SJSA1 (cell line): ENCODE data around the gene CTRB2. TPM values are rescaled to one million over a fixed set of nuclear protein-coding genes. Genes with fewer than 3 reads are reported as not detected.

Experiments
- DNase-seq, 2 experiments: peaks; one replicate each; pipeline ENCODE4 v3.0.0-alpha.2; 2015 to 2020; ENCODE audit warnings: low spot score in 2 of 2, low read depth in 1 of 2
- H3K27ac ChIP-seq: fragments of 250-450 bp; sonication (Bioruptor Pico); 2 replicates; pipeline ENCODE4 v1.5.1; 2020; ENCODE audit warnings: mild to moderate bottlenecking, moderate library complexity
- H3K27me3 ChIP-seq: fragments of 250-450 bp; sonication (Bioruptor Pico); replicated peaks from 2 replicates; pipeline ENCODE4 v1.5.1; 2020; ENCODE audit warnings: mild to moderate bottlenecking, moderate library complexity
- H3K36me3 ChIP-seq: fragments of 250-450 bp; sonication (Bioruptor Pico); 2 replicates; pipeline ENCODE4 v1.5.1; 2020; ENCODE audit warnings: mild to moderate bottlenecking
- H3K4me1 ChIP-seq: fragments of 250-450 bp; sonication (Bioruptor Pico); replicated peaks from 2 replicates; pipeline ENCODE4 v1.6.1; 2021; ENCODE audit warnings: mild to moderate bottlenecking
- H3K4me3 ChIP-seq: fragments of 250-450 bp; sonication (Bioruptor Pico); 2 replicates; pipeline ENCODE4 v1.5.1; 2020; ENCODE audit warnings: mild to moderate bottlenecking
- H3K9me3 ChIP-seq: fragments of 250-450 bp; sonication (Bioruptor Pico); replicated peaks from 2 replicates; pipeline ENCODE4 v1.5.1; 2020; ENCODE audit warnings: mild to moderate bottlenecking
- total RNA-seq: library from RNA; depleted of rRNA; stranded (reverse); fragments of >200 nt; shearing (Covaris generic); gene quantifications from 2 replicates; pipeline ENCODE4 v1.2.3, GENCODE V29; 2014

Gene CTRB2
- total RNA-seq, 1 experiment from 2014 or later: not detected

DNA sequence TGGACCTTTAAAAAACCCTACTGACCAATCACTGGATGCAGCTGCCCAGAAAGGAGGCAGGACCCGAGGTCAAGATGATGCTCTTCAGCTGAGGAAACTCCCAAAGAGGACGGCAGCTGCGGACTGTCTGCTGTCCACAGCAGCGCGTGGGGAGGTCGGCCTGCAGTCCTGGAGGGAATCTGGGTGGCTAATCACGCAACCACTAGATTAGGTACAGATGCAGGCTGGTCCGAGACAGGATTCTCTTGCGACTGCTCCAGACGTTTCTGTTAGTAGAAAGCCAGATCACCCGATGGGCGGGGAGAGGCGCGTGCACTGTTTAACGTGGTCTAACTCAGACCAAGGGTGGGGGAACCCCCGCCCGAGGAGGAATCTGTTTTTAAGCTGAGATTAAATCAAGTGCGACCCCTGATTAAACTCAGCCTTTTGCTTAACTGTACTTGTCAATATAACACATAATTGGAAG, 8.8 kb downstream of the CTRB2 start:
- H3K36me3 ChIP-seq: no peaks in the 10 kb centered on the region
- peak in 1 of 2 experiments; percentile 16 for DNase-seq
- H3K4me1 ChIP-seq: peaks cover 8% of the 10 kb centered on the region
- H3K9me3 ChIP-seq: no peaks in the 10 kb centered on the region
- peaks cover 4% of the 10 kb centered on the region; the same call in 1 of the 2 replicates for H3K27me3 ChIP-seq
- H3K27ac ChIP-seq: no peak overlapping the region
- peak overlapping the region; percentile 12; the same call in 1 of the 2 replicates for H3K4me3 ChIP-seq

DNA sequence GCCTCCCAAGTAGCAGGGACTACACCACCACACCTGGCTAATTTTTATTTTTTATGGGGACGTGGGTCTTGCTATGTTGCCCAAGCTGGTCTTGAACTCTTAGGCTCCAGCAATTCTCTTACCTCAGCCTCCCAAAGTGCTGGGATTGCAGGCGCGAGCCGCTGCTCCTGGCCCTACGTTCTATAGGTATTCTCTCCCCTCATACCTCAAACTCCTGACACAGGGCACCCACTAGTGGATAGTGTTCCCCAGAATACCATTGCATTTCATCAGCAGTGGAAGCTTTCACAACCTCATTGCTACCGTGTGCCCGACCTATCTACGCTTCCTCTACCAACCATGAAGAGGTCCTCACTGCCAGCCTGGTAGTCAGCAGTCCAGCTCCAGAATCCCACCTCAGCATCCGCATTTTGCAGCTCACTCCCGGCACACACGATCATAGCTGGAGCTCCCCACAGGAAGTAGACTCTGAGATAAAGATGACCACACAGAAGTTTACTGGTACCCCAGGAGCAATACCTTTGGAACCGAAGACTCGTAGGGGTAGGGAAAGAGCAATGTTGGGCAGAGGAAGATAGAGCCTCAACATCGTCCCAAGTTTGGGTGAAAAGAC, 9.3 kb downstream of the CTRB2 start:
- no peak overlapping the region for H3K27ac ChIP-seq
- peaks cover 8% of the 10 kb centered on the region for H3K4me1 ChIP-seq
- DNase-seq: peak; percentile 19 to 32
- H3K27me3 ChIP-seq: peaks cover 4% of the 10 kb centered on the region; the same call in 1 of the 2 replicates
- H3K9me3 ChIP-seq: no peaks in the 10 kb centered on the region
- no peaks in the 10 kb centered on the region for H3K36me3 ChIP-seq
- 0 out of 2 replicates have a peak overlapping the region, but pooled peaks have one; percentile 12 for H3K4me3 ChIP-seq

DNA sequence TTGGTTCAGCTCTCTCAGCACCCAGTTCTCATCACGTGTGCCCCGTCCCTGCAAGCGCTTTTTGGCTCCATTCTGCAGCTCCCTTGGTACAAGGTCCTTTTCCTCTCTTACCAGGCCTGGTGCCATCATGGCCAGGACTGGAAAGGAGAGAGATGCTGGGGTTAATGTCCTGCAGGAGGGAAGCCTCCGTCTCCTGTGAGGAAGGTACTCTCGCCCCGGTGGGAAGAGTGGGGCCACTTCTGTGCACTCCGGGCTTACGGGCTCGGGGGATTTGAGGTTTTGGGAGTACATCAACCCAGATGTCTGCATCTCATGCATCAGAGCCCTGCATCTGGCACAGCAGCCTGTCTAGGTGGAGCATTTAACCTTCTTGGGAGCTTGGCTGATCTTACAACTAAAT, 10.1 kb downstream of the CTRB2 start:
- DNase-seq: peak in 1 of 2 experiments; percentile 39
- Histone ChIP-seq H3K9me3 (no peaks in the 10 kb centered on the region), H3K27ac (no peak overlapping the region), H3K27me3 (peaks cover 4% of the 10 kb centered on the region; the same call in 1 of the 2 replicates), H3K4me1 (peaks cover 8% of the 10 kb centered on the region), H3K36me3 (no peaks in the 10 kb centered on the region), H3K4me3 (no peak overlapping the region)

DNA sequence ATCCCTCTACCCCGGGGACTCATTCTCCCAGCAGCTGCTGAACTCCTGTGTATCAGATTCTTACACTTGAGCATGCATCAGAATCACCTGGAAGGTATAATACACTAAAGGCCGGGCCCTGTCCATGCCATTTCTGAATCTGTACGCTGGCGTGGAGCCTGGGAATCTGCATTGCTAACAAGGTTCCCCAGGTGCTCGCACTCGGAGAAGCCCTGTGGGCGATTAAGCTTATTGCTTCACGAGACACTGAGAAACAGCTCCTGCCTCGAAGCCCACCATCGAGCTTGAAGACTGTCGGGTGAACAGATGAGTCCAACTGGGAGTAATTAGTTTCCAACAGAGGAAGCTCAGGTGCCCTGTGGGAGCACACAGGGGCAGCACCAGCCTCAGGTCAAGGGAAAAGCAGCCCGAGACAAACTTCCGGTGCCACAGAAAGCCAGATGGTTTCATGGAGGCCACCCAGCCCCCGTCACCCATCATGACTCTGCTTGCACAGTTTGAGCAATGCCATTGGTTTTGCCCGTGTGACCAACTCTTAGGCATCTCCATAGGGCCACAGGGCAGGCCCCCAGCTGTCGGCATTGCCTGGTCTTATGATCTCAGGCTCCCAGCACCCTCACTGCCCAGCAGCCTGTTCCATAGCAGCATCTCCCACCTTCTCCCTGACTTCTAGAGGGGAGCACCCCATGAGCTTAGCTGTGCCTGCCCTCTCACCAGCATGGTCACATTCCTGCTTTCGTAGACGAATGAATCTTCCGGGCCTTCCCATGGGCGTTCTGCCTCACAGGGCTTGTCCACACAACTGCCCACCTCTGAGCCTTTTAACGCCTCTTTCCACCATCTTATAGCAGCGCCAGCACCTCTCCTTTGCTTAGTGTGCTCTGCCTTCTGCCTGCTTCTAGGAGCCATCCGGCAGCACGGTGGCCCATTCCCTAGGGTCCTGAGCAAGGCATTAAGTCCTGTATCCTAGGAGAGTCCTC, 10.9 kb downstream of the CTRB2 start:
- peaks cover 8% of the 10 kb centered on the region for H3K4me1 ChIP-seq
- H3K4me3 ChIP-seq: no peak overlapping the region
- H3K9me3 ChIP-seq: no peaks in the 10 kb centered on the region
- no peak overlapping the region for H3K27ac ChIP-seq
- no peaks in the 10 kb centered on the region for H3K36me3 ChIP-seq
- peaks cover 4% of the 10 kb centered on the region; the same call in 1 of the 2 replicates for H3K27me3 ChIP-seq
- peak in 1 of 2 experiments; percentile 33 for DNase-seq

DNA sequence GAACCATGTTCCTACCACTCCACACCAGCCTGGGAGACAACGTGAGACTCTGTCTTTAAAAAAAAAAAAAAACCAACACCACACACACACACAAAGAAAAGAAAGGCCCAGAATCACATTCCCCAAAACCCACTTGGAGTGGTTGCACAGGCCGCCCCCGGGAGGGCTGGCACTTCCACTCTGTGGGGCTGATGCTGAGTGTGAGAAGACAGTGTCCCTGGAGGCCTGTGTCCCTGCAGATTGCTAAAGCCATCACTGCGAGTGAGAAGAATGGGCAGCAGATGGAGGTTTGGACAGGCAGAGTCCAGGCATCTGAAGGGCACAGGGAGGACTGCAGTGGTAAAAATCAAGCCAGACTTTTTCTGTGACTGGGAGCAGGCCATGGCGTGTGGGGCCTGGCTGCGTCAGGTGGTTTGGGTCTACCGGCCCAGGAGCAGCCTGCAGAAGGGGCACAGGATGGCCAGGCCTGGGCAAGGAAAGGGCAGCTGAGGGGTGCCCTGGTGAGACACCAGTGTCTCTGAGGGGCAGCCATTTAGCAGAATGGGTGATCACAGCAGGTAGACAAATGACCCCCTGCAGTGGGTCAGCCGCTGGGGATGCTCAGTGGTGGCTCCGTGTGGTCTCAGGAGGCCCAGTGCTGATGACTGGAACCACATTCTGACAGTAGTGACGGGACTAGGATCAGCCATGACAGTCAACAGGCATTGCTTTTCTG, 13.1 kb downstream of the CTRB2 start:
- peak in 1 of 2 experiments; percentile 33 for DNase-seq
- no peaks in the 10 kb centered on the region for H3K36me3 ChIP-seq
- no peak overlapping the region for H3K4me3 ChIP-seq
- H3K4me1 ChIP-seq: peaks cover 8% of the 10 kb centered on the region
- H3K27ac ChIP-seq: no peak overlapping the region
- H3K9me3 ChIP-seq: no peaks in the 10 kb centered on the region
- H3K27me3 ChIP-seq: peaks cover 4% of the 10 kb centered on the region; the same call in 1 of the 2 replicates

DNA sequence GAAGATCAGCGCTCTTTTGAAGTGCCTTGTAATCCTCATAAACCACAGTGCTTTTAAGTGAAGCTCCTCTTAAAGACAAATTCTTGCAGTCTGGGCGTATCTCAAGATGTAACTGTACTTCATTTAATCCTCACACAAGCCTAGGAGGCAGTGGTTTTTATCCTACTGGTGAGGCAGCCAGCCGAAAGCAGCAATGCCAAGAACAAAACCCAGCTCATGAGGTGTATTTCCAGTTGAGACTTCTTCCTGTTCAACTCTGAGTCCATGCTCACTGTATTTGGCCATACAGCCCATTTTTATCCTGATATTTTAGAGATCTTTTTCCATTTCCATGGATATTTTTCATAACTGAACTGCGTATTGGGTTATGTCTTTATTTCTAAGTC, 13.7 kb downstream of the CTRB2 start:
- Histone ChIP-seq H3K4me3 (no peak overlapping the region), H3K27me3 (peaks cover under 1% of the 10 kb centered on the region; the same call in 1 of the 2 replicates), H3K27ac (no peak overlapping the region), H3K36me3 (no peaks in the 10 kb centered on the region), H3K9me3 (no peaks in the 10 kb centered on the region), H3K4me1 (peaks cover 5% of the 10 kb centered on the region)
- no peak for DNase-seq

DNA sequence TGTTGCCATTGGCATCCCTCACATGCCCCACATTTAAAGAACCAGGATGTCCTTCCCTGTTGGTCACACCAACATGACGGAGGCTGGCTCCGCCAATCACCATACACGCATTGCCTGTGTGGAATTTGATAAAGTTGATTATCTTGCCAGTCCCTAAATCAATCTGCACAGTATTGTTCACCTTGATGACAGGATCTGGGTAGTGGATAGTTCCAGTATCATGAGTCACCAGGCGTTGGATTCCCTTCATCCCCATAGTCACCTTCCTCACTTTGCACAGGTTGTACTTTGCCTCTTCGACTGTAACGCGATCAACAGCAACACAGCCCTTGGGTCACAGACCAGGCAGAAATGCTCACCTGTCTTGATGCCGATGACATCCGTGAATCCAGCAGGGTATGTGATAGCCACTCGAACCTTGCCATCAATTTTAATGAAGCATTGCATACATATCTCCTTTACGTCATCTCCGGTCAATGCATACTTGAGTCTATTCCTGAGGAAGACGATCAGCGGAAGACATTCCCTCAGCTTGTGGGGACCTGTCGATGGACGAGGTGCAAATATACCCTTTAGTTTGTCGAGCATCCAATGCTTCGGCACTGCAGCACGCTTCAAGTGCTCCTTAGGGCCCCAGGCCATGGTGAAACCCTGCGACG, 14.2 kb downstream of the CTRB2 start:
- Histone ChIP-seq H3K9me3 (no peaks in the 10 kb centered on the region), H3K36me3 (no peaks in the 10 kb centered on the region), H3K27ac (no peak overlapping the region), H3K4me1 (no peaks in the 10 kb centered on the region; the same call in 1 of the 2 replicates), H3K4me3 (no peak overlapping the region), H3K27me3 (no peaks in the 10 kb centered on the region)
- DNase-seq: peak in 1 of 2 experiments; percentile 28

DNA sequence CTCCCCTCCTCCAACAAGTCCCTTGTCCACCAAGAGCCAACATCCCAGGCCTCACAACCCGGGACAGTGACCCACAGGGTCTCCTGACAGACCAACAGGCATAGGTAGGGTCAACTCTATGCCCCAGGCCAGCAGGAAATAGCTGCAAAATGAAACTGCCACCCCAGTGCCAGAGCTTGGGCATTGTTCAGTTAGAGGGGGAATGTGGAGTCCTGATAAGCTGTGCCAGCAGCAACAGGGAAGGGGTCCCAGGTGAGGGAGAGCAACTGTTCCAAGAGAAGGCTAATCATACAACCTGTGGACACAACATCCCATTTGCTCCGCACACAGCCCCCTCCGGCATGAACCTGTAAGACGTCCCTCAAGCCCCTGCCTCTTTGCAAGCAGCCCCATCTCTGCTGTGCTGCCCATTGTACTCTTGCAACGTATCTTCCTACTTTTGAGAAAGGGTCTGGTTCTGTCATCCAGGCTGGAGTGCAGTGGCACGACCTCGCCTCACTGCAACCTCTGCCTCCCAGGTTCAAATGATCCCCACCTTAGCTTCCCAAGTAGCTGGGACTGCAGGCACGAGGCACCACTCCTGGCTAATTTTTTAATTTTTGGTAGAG, 17.2 kb downstream of the CTRB2 start:
- Histone ChIP-seq H3K4me1 (no peaks in the 10 kb centered on the region), H3K4me3 (no peak overlapping the region), H3K27me3 (no peaks in the 10 kb centered on the region; the same call in 1 of the 2 replicates), H3K27ac (no peak overlapping the region), H3K9me3 (no peaks in the 10 kb centered on the region), H3K36me3 (no peaks in the 10 kb centered on the region)
- peak in 1 of 2 experiments; percentile 34 for DNase-seq

DNA sequence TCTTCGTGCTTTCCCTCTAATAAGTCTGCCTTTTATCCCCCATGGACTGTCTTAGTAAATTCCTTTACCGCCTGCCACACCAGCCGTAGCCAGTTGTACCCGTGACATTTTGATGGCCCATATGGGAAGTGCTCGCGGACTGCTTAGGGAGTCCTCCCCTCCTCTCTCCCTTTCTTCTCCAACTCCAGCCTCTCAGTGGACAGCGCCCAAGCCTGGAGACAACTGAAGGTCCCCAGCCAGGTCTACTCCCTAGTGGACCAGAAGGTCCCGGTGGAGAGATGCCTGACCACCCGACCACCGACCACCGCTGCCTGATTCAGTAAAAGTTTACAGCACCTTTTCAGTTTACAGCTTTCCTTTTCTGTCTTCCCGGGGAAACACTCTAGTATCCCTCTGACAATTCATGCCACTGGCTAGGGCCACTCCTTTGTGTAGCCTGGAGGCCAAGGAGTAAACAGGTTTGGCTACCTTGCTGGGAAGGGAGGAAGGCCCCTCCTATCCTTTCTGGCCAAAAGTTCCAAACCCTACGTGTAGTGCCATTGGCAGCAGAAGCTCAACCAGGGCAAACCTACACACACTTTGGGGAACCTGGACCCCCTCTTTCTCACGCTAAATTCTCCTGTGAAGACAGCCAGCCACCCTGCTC, 18.0 kb downstream of the CTRB2 start:
- H3K36me3 ChIP-seq: no peaks in the 10 kb centered on the region
- H3K9me3 ChIP-seq: no peaks in the 10 kb centered on the region
- no peaks in the 10 kb centered on the region; the same call in 1 of the 2 replicates for H3K27me3 ChIP-seq

DNA sequence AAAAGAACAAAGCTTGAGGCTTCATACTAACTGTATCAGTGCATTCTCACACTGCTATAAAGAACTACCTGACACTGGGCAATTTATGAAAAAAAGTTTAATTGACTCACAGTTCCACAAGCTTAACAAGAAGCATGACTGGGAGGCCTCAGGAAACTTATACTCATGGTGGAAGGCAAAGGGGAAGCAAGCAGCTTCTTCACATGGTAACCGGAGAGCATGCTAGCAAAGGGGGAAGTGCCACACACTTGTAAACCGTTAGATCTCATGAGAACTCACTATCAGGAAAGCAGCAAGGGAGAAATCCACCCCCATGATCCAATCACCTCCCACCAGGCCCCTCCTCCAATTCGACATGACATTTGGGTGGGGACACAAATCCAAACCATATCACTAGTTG, 25.3 kb downstream of the CTRB2 start:
- Histone ChIP-seq H3K4me1 (no peaks in the 10 kb centered on the region), H3K27ac (no peak overlapping the region), H3K36me3 (no peaks in the 10 kb centered on the region), H3K9me3 (no peaks in the 10 kb centered on the region), H3K4me3 (no peak overlapping the region), H3K27me3 (no peaks in the 10 kb centered on the region; the same call in none of the 2 replicates)
- DNase-seq: no peak

More for the DNA sequence above, 18.0 kb downstream of the CTRB2 start:
- peak in 1 of 2 experiments; percentile 26 for DNase-seq
- Histone ChIP-seq H3K4me1 (no peaks in the 10 kb centered on the region), H3K27ac (no peak overlapping the region), H3K4me3 (no peak overlapping the region)

DNA sequence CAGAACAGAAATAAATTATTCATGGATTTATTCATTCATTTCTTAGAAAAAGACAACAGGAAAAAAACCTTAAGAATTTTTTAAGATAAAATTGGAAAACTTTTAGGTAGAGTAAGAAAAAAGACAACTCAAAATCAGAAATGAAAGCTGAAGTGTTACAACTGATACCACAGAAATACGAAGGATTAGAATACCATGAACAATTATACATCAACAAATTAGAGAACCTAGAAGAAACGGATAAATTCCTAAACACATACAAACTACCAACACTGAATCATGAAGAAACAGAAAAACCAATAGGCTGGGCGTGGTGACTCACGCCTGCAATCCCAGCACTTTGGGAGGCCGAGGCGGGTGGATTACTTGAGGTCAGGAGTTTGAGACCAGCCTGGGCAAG, 27.8 kb downstream of the CTRB2 start:
- no peak overlapping the region for H3K27ac ChIP-seq
- DNase-seq: no peak
- H3K27me3 ChIP-seq: no peaks in the 10 kb centered on the region; the same call in 1 of the 2 replicates
- no peaks in the 10 kb centered on the region for H3K4me1 ChIP-seq
- peaks cover 7% of the 10 kb centered on the region; the same call in 1 of the 2 replicates for H3K9me3 ChIP-seq
- H3K4me3 ChIP-seq: no peak overlapping the region
- H3K36me3 ChIP-seq: no peaks in the 10 kb centered on the region

DNA sequence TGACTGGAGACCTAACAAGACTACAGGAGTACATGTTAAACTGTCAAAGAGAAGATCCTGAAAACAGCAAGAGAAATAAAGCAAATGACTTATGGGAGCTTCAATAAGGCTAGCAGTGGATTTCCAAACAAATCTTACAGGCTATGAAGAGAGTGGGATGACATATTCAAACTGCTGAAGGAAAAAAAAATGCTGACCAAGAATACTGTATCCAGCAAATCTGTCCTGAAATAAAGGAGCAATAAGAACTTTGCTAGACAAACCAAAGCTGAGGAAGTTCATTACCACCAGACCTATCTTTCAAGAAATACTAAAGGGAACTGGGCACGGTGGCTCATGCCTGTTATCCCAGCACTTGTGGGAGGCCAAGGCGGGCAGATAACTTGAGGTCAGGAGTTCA, 30.0 kb downstream of the CTRB2 start:
- Histone ChIP-seq H3K36me3 (no peaks in the 10 kb centered on the region; the same call in 1 of the 2 replicates), H3K4me1 (no peaks in the 10 kb centered on the region), H3K27me3 (no peaks in the 10 kb centered on the region; the same call in 1 of the 2 replicates), H3K4me3 (no peak overlapping the region), H3K9me3 (peaks cover 15% of the 10 kb centered on the region; the same call in 1 of the 2 replicates), H3K27ac (no peak overlapping the region)
- no peak for DNase-seq
